IMR-90 (cell line): ENCODE measurements around the gene KLHL29. TPM values are rescaled to one million over a fixed set of nuclear protein-coding genes. Genes with fewer than 3 reads are reported as not detected.

Experiments
- ATAC-seq: fragments of 200-7000 bp; cut with Tn5 transposase; 2 replicates; pipeline ENCODE4 v1.9.1; 2020; ENCODE audit warnings: low read depth, mild to moderate bottlenecking, moderate library complexity
- BruUV-seq: library from RNA; stranded (reverse); fragments of 400-500 nt; replicated peaks from 2 replicates; lab custom pipeline; 2021; lab: Mats Ljungman, UMichigan
- CTCF ChIA-PET: fragments of 300-600 bp; formaldehyde crosslinking; extraction: SDS; loops from one replicate; lab custom pipeline; 2021; ENCODE audit warnings: antibody characterized with exemption; lab: Yijun Ruan, JAX
- POLR2A ChIA-PET: fragments of 300-600 bp; sonication (Branson Sonifier 250); formaldehyde crosslinking; loops from one replicate; lab custom pipeline; 2022; ENCODE audit warnings: antibody characterized with exemption; ENCODE audit not compliant: unreplicated experiment; lab: Charles Lee
- DNase-seq: peaks from one replicate; pipeline ENCODE4 v3.0.0; 2013
- H2AFZ ChIP-seq: replicated peaks from 2 replicates; pipeline ENCODE3; 2013; ENCODE audit warnings: low read length, mild to moderate bottlenecking; ENCODE audit not compliant: poor library complexity
- H2AK5ac ChIP-seq: 2 replicates; pipeline ENCODE4 v1.6.1; 2013; ENCODE audit warnings: low read depth, low read length, inconsistent platforms
- H2AK9ac ChIP-seq: replicated peaks from 2 replicates; pipeline ENCODE3; 2013; ENCODE audit warnings: mild to moderate bottlenecking, low read depth, low read length, moderate library complexity; ENCODE audit not compliant: poor library complexity
- H2BK120ac ChIP-seq: 2 replicates; pipeline ENCODE4 v1.6.1; 2013; ENCODE audit warnings: low read depth, low read length, inconsistent platforms
- H2BK15ac ChIP-seq: 3 replicates; pipeline ENCODE4 v1.6.1; 2013; ENCODE audit warnings: low read depth, low read length, inconsistent platforms
- H2BK20ac ChIP-seq: 2 replicates; pipeline ENCODE4 v1.6.1; 2013; ENCODE audit warnings: low read depth, mild to moderate bottlenecking, inconsistent platforms, low read length, moderate library complexity
- H2BK5ac ChIP-seq: 2 replicates; pipeline ENCODE4 v1.6.1; 2013; ENCODE audit warnings: mild to moderate bottlenecking, low read depth, low read length, inconsistent platforms; ENCODE audit not compliant: poor library complexity, severe bottlenecking
- H3K14ac ChIP-seq: replicated peaks from 2 replicates; pipeline ENCODE4 v1.6.1; 2013; ENCODE audit warnings: low read depth, low read length, inconsistent platforms
- H3K18ac ChIP-seq: 2 replicates; pipeline ENCODE4 v1.6.1; 2013; ENCODE audit warnings: low read depth, low read length, control low read depth
- H3K23ac ChIP-seq: 2 replicates; pipeline ENCODE4 v1.6.1; 2013; ENCODE audit warnings: low read depth, low read length, inconsistent platforms
- H3K27ac ChIP-seq: 2 replicates; pipeline ENCODE4 v1.5.1; 2013; ENCODE audit warnings: mild to moderate bottlenecking, control low read depth, low read length; ENCODE audit not compliant: insufficient read depth
- H3K27me3 ChIP-seq: 2 replicates; pipeline ENCODE4 v1.6.1; 2013; ENCODE audit warnings: low read length; ENCODE audit not compliant: control insufficient read depth, insufficient read depth
- H3K36me3 ChIP-seq: 2 replicates; pipeline ENCODE4 v1.6.1; 2013; ENCODE audit warnings: low read length, mixed read lengths; ENCODE audit not compliant: control insufficient read depth, insufficient read depth
- H3K4ac ChIP-seq: 2 replicates; pipeline ENCODE4 v1.6.1; 2013; ENCODE audit warnings: low read depth, low read length, inconsistent platforms
- H3K4me1 ChIP-seq: 2 replicates; pipeline ENCODE4 v1.6.1; 2013; ENCODE audit warnings: low read length, mixed read lengths; ENCODE audit not compliant: control insufficient read depth, insufficient read depth
- H3K4me2 ChIP-seq: 2 replicates; pipeline ENCODE4 v1.6.1; 2013; ENCODE audit warnings: low read depth, mild to moderate bottlenecking, control low read depth, low read length, moderate library complexity
- H3K4me3 ChIP-seq: 2 replicates; pipeline ENCODE4 v1.5.1; 2013; ENCODE audit warnings: low read depth, mild to moderate bottlenecking, control low read depth, low read length, moderate library complexity; ENCODE audit not compliant: insufficient read depth
- H3K56ac ChIP-seq: 2 replicates; pipeline ENCODE4 v1.6.1; 2013; ENCODE audit warnings: low read length, inconsistent platforms; ENCODE audit not compliant: insufficient read depth; ENCODE audit errors: extremely low read depth
- H3K79me1 ChIP-seq, 2 experiments: 2 replicates each; pipeline ENCODE4 v1.6.1; 2013; ENCODE audit warnings: low read length in 2 of 2, inconsistent platforms in 1 of 2, low read depth in 1 of 2
- H3K9ac ChIP-seq: 2 replicates; pipeline ENCODE4 v1.6.1; 2013; ENCODE audit warnings: low read depth, low read length, control low read depth
- H3K9me1 ChIP-seq: 2 replicates; pipeline ENCODE4 v1.6.1; 2013; ENCODE audit warnings: low read length, inconsistent platforms; ENCODE audit not compliant: insufficient read depth
- H3K9me3 ChIP-seq: 2 replicates; pipeline ENCODE4 v1.6.1; 2013; ENCODE audit warnings: low read length; ENCODE audit not compliant: control insufficient read depth, insufficient read depth
- H4K20me1 ChIP-seq: 2 replicates; pipeline ENCODE4 v1.6.1; 2013; ENCODE audit warnings: low read length, inconsistent platforms; ENCODE audit not compliant: insufficient read depth
- H4K5ac ChIP-seq: 2 replicates; pipeline ENCODE4 v1.6.1; 2013; ENCODE audit warnings: mild to moderate bottlenecking, low read depth, low read length, control low read depth
- H4K8ac ChIP-seq, 2 experiments: 2 replicates each; pipeline ENCODE4 v1.6.1; 2013; ENCODE audit warnings: low read depth in 2 of 2, low read length in 2 of 2, control low read depth in 1 of 2, inconsistent platforms in 1 of 2
- H4K91ac ChIP-seq: 2 replicates; pipeline ENCODE4 v1.6.1; 2013; ENCODE audit warnings: low read depth, low read length, inconsistent platforms; ENCODE audit not compliant: insufficient read depth
- CEBPB ChIP-seq: IDR thresholded peaks from 2 replicates; pipeline ENCODE4 v1.6.1; 2012; ENCODE audit warnings: low read depth, low read length, improper control_type of control experiment
- CHD1 ChIP-seq: IDR thresholded peaks from 2 replicates; pipeline ENCODE4 v1.6.1; 2012; ENCODE audit warnings: low read depth, low read length, improper control_type of control experiment
- ELK1 ChIP-seq: fragments of 150-350 bp; IDR thresholded peaks from 2 replicates; pipeline ENCODE4 v1.6.1; 2016; ENCODE audit warnings: low read depth, mild to moderate bottlenecking, low read length, moderate library complexity, borderline replicate concordance
- MAZ ChIP-seq: IDR thresholded peaks from 2 replicates; pipeline ENCODE4 v1.6.1; 2012; ENCODE audit warnings: low read depth, mild to moderate bottlenecking, low read length, improper control_type of control experiment, moderate library complexity, borderline replicate concordance
- MXI1 ChIP-seq: IDR thresholded peaks from 2 replicates; pipeline ENCODE4 v1.6.1; 2012; ENCODE audit warnings: low read depth, mild to moderate bottlenecking, low read length, moderate library complexity, borderline replicate concordance
- NFE2L2 ChIP-seq: fragments of 150-350 bp; IDR thresholded peaks from 2 replicates; pipeline ENCODE4 v1.6.1; 2016; ENCODE audit warnings: low read depth, mild to moderate bottlenecking, low read length
- RAD21 ChIP-seq: IDR thresholded peaks from 2 replicates; pipeline ENCODE4 v1.6.1; 2012; ENCODE audit warnings: low read length, improper control_type of control experiment
- RFX5 ChIP-seq: IDR thresholded peaks from 2 replicates; pipeline ENCODE4 v1.8.0; 2012; ENCODE audit warnings: low read depth, mild to moderate bottlenecking, low read length, moderate library complexity
- SMC3 ChIP-seq: fragments of 150-350 bp; IDR thresholded peaks from 2 replicates; pipeline ENCODE4 v1.6.1; 2016; ENCODE audit warnings: low read depth, mild to moderate bottlenecking, antibody characterized with exemption, low read length, moderate library complexity
- WGBS, 2 experiments: methylation state at CpG; one replicate each; pipeline versions ENCODE4 v1.1.5 to v1.1.7; 2013; ENCODE audit warnings: missing lambda C conversion rate in 2 of 2; ENCODE audit not compliant: insufficient read length in 1 of 2; ENCODE audit errors: extremely low coverage in 2 of 2; 5-methylcytosine and 5-hydroxymethylcytosine counted together
- dilution Hi-C: fragments of 300-500 bp; cut with HindIII; formaldehyde crosslinking; loops from one replicate; pipeline ENCODE4 v1.14.3; 2018; ENCODE audit warnings: low sequenced_read_pairs; ENCODE audit not compliant: unreplicated experiment
- in situ Hi-C: fragments of 300-500 bp; cut with MboI; formaldehyde crosslinking; loops from 3 replicates; pipeline ENCODE4 v1.14.3; 2019; ENCODE audit warnings: low sequenced_read_pairs, inconsistent platforms, mixed read lengths
- intact Hi-C: fragments of 100-400 bp; cut with micrococcal nuclease; formaldehyde crosslinking; loops from 2 replicates; pipeline ENCODE4 v1.10.0; 2022
- polyA plus RNA-seq, 3 experiments: library from polyadenylated mRNA; depleted of rRNA; stranded (reverse); fragments of >200 nt; gene quantifications; 2 replicates each; pipeline ENCODE4 v1.2.3, GENCODE V29; 2012; ENCODE audit warnings: low replicate concordance in 1 of 3
- total RNA-seq: library from RNA; depleted of rRNA; stranded (reverse); fragments of >200 nt; gene quantifications from 2 replicates; pipeline ENCODE4 v1.2.3, GENCODE V29; 2012

The KLHL29 gene
- total and polyA plus RNA-seq, 2 of the 4 experiments (the other 2 are of a cell fraction): 2.0 to 8.0 TPM

GRCh38 chr2:23707096-23707495 is 322.1 kb downstream of the KLHL29 start:
- Histone ChIP-seq H4K91ac (no peak overlapping the region), H3K79me1 (peaks cover 3 to 15% of the 10 kb centered on the region in 2 experiments; a peak in 1 of 4 replicates), H3K9ac (no peak overlapping the region), H3K18ac (no peak overlapping the region), H2BK5ac (no peak overlapping the region), H2BK15ac (peak overlapping the region; percentile 33; the same call in 1 of the 3 replicates), H2BK120ac (peak overlapping the region; percentile 80), H3K56ac (no peak overlapping the region), H2BK20ac (peak overlapping the region; percentile 65), H3K4me1 (peaks cover 5% of the 10 kb centered on the region), H3K4me3 (no peak overlapping the region), H3K36me3 (peaks cover 35% of the 10 kb centered on the region), H3K27me3 (no peaks in the 10 kb centered on the region), H2AK9ac (no peak overlapping the region), H2AK5ac (peak overlapping the region; percentile 67), H3K4ac (peak overlapping the region; percentile 92), H3K9me1 (peaks cover 5% of the 10 kb centered on the region; the same call in 1 of the 2 replicates), H4K20me1 (no peaks in the 10 kb centered on the region; the same call in 1 of the 2 replicates), H3K9me3 (no peaks in the 10 kb centered on the region), H3K23ac (peak overlapping the region; percentile 56; the same call in 1 of the 2 replicates), H3K27ac (peak overlapping the region; percentile 50; the same call in 1 of the 2 replicates), H4K8ac (peak overlapping the region in 1 of 2 experiments; percentile 53; a peak in 1 of 4 replicates), H2AFZ (no peak overlapping the region), H3K4me2 (peak overlapping the region; percentile 51), H3K14ac (peak overlapping the region; percentile 43), H4K5ac (no peak overlapping the region)
- peak; percentile 55 for DNase-seq
- dilution Hi-C loops (no loop called here), intact Hi-C loops (no loop called here), in situ Hi-C loops (no loop called here)
- WGBS, 2 experiments: no CpG with 5 or more reads among the region's 9 CpGs
- POLR2A ChIA-PET: interaction anchor here (0.5 kb wide), 1 partner anchor 53 kb away, joined by 3 read pairs; no protein-coding TSS in a partner anchor
- CTCF ChIA-PET: no interaction called here
- TSS peak; percentile 75 for BruUV-seq
- peak; percentile 87 for ATAC-seq
- TF ChIP-seq CEBPB (no peak), MXI1 (no peak), CHD1 (no peak), NFE2L2 (no peak), MAZ (no peak), ELK1 (no peak), SMC3 (no peak), RFX5 (no peak), RAD21 (no peak)
